GM12878 (cell line): ENCODE measurements around the gene JPH4.

ENCODE experiments used
- BHLHE40 ChIP-seq, 2 experiments: fragments of 450-650 bp in 1 of 2; IDR thresholded peaks; 2 replicates each; pipeline ENCODE4 v1.6.1; 2011 to 2017; ENCODE audit warnings: low read depth in 2 of 2, borderline replicate concordance in 1 of 2, improper control_type of control experiment in 1 of 2, low read length in 1 of 2, mild to moderate bottlenecking in 1 of 2
- FOXM1 ChIP-seq: IDR thresholded peaks from 2 replicates; pipeline ENCODE4 v1.6.1; 2012; ENCODE audit warnings: low read depth, mild to moderate bottlenecking, inconsistent platforms, low read length, moderate library complexity
- JUND ChIP-seq: IDR thresholded peaks from 2 replicates; pipeline ENCODE4 v1.6.1; 2012; ENCODE audit warnings: low read depth, mild to moderate bottlenecking, low read length, improper control_type of control experiment, moderate library complexity
- MXI1 ChIP-seq: fragments of 150-350 bp; IDR thresholded peaks from 2 replicates; pipeline ENCODE4 v1.6.1; 2011; ENCODE audit warnings: low read depth, mild to moderate bottlenecking, inconsistent platforms, low read length, improper control_type of control experiment
- MYC ChIP-seq: IDR thresholded peaks from 2 replicates; pipeline ENCODE4 v1.6.1; 2011; ENCODE audit warnings: mild to moderate bottlenecking, low read length, moderate library complexity, inconsistent platforms; ENCODE audit not compliant: insufficient read depth, insufficient replicate concordance, insufficient read length, severe bottlenecking
- NR2C1 ChIP-seq: fragments of 450-650 bp; IDR thresholded peaks from 2 replicates; pipeline ENCODE4 v1.6.1; 2017; ENCODE audit warnings: antibody characterized with exemption, mild to moderate bottlenecking, moderate library complexity
- RFX5 ChIP-seq: IDR thresholded peaks from 2 replicates; pipeline ENCODE4 v1.6.1; 2011; ENCODE audit warnings: low read depth, low read length, improper control_type of control experiment
- SIN3A ChIP-seq: IDR thresholded peaks from 2 replicates; pipeline ENCODE4 v1.6.1; 2012; ENCODE audit warnings: low read depth, low read length, improper control_type of control experiment
- TAF1 ChIP-seq: IDR thresholded peaks from 2 replicates; pipeline ENCODE4 v1.6.1; 2011; ENCODE audit warnings: mild to moderate bottlenecking, low read depth, low read length, borderline replicate concordance
- TF ChIP-seq, protein P1 (sequence below), 3 experiments: IDR thresholded peaks in 2 of 3; conservative IDR thresholded peaks in 1 of 3; 2 replicates each; pipeline ENCODE4 v1.5.1; 2011; ENCODE audit warnings: low read depth in 3 of 3, low read length in 3 of 3, mild to moderate bottlenecking in 3 of 3, control low read depth in 2 of 3, moderate library complexity in 2 of 3, inconsistent platforms in 1 of 3, mixed read lengths in 1 of 3; ENCODE audit not compliant: control insufficient read depth in 2 of 3, insufficient read depth in 1 of 3; ENCODE audit errors: extremely low read depth in 1 of 3
- TF ChIP-seq, protein P2 (sequence below): IDR thresholded peaks from 2 replicates; pipeline ENCODE4 v1.6.1; 2011; ENCODE audit warnings: borderline replicate concordance, low read depth, mild to moderate bottlenecking, moderate library complexity, low read length; ENCODE audit not compliant: insufficient read depth, poor library complexity, severe bottlenecking

DNA sequence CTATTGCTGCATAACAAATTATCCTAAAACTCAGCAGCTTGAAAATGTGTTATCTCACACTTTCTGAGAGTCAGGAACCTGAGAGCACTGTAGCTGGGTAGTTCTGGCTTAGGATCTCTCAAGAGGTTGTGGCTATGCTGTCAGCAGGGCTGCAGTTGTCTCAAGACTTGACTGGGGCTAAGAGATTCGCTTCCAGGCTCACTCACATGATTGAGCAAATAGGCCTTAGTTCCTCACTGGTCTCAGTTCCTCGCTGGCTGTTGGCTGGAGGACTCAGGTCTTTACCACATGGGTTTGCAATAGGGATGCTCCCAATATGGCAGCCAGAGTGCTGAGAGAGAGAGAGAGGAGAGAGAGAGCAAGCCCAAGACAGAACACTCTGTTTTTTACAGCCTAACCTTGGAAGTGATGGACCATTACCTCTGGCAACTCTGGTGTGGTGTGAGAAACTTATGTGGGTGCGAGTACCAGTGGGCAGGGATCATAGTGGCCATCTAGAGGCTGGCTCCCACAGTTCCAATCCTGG is 41.6 kb upstream of the JPH4 start:
- no peak for TF ChIP-seq BHLHE40 (IDR thresholded peaks at IDR 0.05; ENCODE audit: borderline replicate concordance in 1 of 2, low read depth in 2 of 2, low read length in 1 of 2)
- TF ChIP-seq JUND = no peak
- TF ChIP-seq NR2C1 = no peak
- no peak for TF ChIP-seq SIN3A
- TF ChIP-seq, protein P1, sequence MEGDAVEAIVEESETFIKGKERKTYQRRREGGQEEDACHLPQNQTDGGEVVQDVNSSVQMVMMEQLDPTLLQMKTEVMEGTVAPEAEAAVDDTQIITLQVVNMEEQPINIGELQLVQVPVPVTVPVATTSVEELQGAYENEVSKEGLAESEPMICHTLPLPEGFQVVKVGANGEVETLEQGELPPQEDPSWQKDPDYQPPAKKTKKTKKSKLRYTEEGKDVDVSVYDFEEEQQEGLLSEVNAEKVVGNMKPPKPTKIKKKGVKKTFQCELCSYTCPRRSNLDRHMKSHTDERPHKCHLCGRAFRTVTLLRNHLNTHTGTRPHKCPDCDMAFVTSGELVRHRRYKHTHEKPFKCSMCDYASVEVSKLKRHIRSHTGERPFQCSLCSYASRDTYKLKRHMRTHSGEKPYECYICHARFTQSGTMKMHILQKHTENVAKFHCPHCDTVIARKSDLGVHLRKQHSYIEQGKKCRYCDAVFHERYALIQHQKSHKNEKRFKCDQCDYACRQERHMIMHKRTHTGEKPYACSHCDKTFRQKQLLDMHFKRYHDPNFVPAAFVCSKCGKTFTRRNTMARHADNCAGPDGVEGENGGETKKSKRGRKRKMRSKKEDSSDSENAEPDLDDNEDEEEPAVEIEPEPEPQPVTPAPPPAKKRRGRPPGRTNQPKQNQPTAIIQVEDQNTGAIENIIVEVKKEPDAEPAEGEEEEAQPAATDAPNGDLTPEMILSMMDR (IDR thresholded peaks at IDR 0.05 in 2 of 3, conservative IDR thresholded peaks at IDR 0.05 in 1 of 3; ENCODE audit: control insufficient read depth in 2 of 3, extremely low read depth in 1 of 3, insufficient read depth in 1 of 3, low read depth in 3 of 3, low read length in 3 of 3) = no peak
- TF ChIP-seq MXI1 = no peak
- TF ChIP-seq, protein P2, sequence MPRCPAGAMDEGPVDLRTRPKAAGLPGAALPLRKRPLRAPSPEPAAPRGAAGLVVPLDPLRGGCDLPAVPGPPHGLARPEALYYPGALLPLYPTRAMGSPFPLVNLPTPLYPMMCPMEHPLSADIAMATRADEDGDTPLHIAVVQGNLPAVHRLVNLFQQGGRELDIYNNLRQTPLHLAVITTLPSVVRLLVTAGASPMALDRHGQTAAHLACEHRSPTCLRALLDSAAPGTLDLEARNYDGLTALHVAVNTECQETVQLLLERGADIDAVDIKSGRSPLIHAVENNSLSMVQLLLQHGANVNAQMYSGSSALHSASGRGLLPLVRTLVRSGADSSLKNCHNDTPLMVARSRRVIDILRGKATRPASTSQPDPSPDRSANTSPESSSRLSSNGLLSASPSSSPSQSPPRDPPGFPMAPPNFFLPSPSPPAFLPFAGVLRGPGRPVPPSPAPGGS = no peak
- no peak for TF ChIP-seq MYC
- no peak for TF ChIP-seq TAF1
- TF ChIP-seq RFX5 = no peak
- TF ChIP-seq FOXM1 = no peak
